ENCODE results near the gene CACHD1.

- no peak for TF ChIP-seq CTCF (IDR thresholded peaks at IDR 0.05)
- no peak for TF ChIP-seq POLR2A (IDR thresholded peaks at IDR 0.05)
Measured at GRCh38 chr1:64540265-64540791, 70.4 kb downstream of the CACHD1 start.

Measured in body of pancreas (tissue), 4 donors.